ENCODE results near the gene WDFY3.

DNA sequence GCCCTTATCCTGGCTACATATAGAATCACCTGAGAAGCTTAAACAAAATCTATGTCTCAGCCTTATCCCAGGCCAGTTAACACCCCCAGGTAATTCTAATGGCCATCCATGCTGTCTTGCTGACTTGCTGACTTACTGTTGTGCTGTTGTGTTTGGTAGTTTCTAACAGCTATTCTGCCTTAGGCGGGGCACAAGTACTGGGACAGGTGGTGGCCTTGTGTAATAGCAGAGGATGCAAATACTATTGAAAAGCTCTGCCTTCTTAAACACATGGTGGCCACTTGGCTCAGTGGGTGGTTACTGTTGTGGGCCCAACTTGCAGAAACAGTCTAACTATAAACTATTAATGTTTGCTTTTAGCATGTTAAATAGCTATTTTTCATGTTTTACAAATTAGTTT lies 327.3 kb downstream of the WDFY3 start:
- TF ChIP-seq ELF3 (CRISPR knock-in tag; IDR thresholded peaks at IDR 0.05) (no peak), ZNF367 (CRISPR knock-in tag; IDR thresholded peaks at IDR 0.05; ENCODE audit: borderline replicate concordance) (no peak), EP300 (IDR thresholded peaks at IDR 0.05; ENCODE audit: low read depth in 2 of 2, low read length in 2 of 2) (no peak), EP300 (CRISPR knock-in tag; IDR thresholded peaks at IDR 0.05; ENCODE audit: borderline replicate concordance) (no peak)
- TF ChIP-seq, protein P1, sequence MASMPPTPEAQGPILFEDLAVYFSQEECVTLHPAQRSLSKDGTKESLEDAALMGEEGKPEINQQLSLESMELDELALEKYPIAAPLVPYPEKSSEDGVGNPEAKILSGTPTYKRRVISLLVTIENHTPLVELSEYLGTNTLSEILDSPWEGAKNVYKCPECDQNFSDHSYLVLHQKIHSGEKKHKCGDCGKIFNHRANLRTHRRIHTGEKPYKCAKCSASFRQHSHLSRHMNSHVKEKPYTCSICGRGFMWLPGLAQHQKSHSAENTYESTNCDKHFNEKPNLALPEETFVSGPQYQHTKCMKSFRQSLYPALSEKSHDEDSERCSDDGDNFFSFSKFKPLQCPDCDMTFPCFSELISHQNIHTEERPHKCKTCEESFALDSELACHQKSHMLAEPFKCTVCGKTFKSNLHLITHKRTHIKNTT (CRISPR knock-in tag; IDR thresholded peaks at IDR 0.05), result no peak
- TF ChIP-seq, protein P2, sequence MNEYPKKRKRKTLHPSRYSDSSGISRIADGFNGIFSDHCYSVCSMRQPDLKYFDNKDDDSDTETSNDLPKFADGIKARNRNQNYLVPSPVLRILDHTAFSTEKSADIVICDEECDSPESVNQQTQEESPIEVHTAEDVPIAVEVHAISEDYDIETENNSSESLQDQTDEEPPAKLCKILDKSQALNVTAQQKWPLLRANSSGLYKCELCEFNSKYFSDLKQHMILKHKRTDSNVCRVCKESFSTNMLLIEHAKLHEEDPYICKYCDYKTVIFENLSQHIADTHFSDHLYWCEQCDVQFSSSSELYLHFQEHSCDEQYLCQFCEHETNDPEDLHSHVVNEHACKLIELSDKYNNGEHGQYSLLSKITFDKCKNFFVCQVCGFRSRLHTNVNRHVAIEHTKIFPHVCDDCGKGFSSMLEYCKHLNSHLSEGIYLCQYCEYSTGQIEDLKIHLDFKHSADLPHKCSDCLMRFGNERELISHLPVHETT (CRISPR knock-in tag; conservative IDR thresholded peaks at IDR 0.05), result no peak
- TF ChIP-seq, protein P3, sequence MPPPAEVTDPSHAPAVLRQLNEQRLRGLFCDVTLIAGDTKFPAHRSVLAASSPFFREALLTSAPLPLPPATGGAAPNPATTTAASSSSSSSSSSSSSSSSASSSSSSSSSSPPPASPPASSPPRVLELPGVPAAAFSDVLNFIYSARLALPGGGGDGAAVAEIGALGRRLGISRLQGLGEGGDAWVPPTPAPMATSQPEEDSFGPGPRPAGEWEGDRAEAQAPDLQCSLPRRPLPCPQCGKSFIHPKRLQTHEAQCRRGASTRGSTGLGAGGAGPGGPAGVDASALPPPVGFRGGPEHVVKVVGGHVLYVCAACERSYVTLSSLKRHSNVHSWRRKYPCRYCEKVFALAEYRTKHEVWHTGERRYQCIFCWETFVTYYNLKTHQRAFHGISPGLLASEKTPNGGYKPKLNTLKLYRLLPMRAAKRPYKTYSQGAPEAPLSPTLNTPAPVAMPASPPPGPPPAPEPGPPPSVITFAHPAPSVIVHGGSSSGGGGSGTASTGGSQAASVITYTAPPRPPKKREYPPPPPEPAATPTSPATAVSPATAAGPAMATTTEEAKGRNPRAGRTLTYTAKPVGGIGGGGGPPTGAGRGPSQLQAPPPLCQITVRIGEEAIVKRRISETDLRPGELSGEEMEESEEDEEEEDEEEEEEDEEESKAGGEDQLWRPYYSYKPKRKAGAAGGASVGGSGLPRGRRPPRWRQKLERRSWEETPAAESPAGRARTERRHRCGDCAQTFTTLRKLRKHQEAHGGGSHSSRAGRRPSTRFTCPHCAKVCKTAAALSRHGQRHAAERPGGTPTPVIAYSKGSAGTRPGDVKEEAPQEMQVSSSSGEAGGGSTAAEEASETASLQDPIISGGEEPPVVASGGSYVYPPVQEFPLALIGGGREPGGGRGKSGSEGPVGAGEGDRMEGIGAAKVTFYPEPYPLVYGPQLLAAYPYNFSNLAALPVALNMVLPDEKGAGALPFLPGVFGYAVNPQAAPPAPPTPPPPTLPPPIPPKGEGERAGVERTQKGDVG (CRISPR knock-in tag; IDR thresholded peaks at IDR 0.05; ENCODE audit: borderline replicate concordance), result no peak
